Keratinocyte (primary cell): Measurements from ENCODE around the gene TEX29.

ENCODE experiments used
- CTCF ChIP-seq, 3 experiments: IDR thresholded peaks in 1 of 3; conservative IDR thresholded peaks in 1 of 3; optimal IDR thresholded peaks in 1 of 3; 2 replicates in 2 of 3; 3 replicates in 1 of 3; pipeline versions ENCODE3 to v1.5.1; 2011; ENCODE audit warnings: low read length in 3 of 3, mild to moderate bottlenecking in 3 of 3, moderate library complexity in 2 of 3, control low read depth in 1 of 3, inconsistent platforms in 1 of 3; ENCODE audit not compliant: insufficient read depth in 2 of 3; ENCODE audit errors: extremely low read depth in 1 of 3
- EZH2 ChIP-seq: IDR thresholded peaks from one replicate; pipeline ENCODE4 v1.6.1; 2012; ENCODE audit warnings: inconsistent platforms, mild to moderate bottlenecking, low read length, moderate library complexity

- TF ChIP-seq CTCF (optimal IDR thresholded peaks at IDR 0.05 in 1 of 3, IDR thresholded peaks at IDR 0.05 in 1 of 3, conservative IDR thresholded peaks at IDR 0.05 in 1 of 3; ENCODE audit: extremely low read depth in 1 of 3, insufficient read depth in 2 of 3, low read length in 3 of 3), result no peak
- no peak for TF ChIP-seq EZH2
Observed at GRCh38 chr13:111313911-111314425, 6.5 kb upstream of the TEX29 start.
